Midbrain (tissue), 1 donor: ENCODE results near the gene GABARAP.

ENCODE experiments used
- DNase-seq: peaks from one replicate; lab custom pipeline; 2025; lab: John Stamatoyannopoulos, UW

The GABARAP gene

GRCh38 chr17:7239091-7240027, 2.9 kb downstream of the GABARAP start, which contains the start of gene PHF23:
PHF23 (minus strand) TSS chr17:7239457; CDS start chr17:7239279, 178 bp downstream.
- peak; percentile 100 for DNase-seq

GRCh38 chr17:7238420-7239090, 3.7 kb downstream of the GABARAP start:
- DNase-seq = no peak

DNA sequence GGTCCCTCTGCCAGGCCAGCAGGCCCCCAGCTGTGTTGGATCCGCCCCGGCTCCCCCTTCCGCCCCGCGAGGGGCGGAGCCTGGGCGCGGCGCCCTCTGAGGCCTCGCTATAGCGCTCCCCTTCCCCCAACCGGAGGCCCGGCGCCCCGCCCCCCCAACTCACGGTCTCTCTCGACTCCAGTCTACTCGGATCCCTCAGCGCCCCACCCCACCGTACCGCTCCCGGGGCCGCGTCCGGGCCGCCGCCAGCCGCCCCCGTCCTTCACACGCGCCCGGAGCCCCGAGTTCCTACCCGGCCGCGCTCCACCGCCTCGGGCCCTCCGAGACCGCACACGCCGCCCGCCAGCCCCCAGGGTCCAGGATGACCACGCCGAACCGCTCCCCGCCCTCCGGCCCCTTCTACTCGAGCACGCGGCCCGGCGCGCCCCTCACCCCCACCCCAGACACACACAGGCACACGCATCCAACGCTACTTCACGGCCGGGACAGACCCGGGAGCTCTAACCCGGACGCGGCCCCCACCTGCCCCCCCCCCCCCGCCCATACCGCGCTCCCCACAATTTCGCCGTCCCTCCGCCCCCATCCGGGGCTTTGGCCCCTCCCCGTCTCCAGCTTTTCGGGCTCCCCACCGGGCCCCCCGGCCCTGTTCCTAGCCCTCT, 4.4 kb downstream of the GABARAP start:
- peak; percentile 75 for DNase-seq

DNA sequence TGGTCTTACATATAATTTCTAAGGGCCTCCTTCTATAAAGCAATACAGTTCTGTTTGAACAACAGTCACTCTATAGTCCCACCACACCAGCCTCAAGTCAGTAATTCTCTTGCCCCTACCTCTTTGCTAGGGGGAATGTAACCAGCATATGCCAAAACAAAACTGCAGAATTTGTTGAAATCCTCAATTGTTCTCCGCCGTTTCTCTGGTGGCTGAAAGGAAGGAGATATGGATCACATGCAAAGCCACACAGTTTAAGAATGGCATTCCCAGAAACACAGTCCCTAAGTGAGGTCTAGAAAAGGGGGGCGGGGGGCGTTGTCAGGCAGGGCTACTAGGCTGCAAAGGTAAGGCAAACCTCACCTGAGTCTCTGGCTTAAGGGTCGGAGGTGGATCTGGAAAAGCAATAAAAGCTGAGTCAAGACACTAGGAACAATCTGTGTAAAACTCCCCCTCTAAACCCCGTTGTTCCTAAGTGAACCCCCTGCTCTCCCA, 4.9 kb downstream of the GABARAP start:
- no peak for DNase-seq

DNA sequence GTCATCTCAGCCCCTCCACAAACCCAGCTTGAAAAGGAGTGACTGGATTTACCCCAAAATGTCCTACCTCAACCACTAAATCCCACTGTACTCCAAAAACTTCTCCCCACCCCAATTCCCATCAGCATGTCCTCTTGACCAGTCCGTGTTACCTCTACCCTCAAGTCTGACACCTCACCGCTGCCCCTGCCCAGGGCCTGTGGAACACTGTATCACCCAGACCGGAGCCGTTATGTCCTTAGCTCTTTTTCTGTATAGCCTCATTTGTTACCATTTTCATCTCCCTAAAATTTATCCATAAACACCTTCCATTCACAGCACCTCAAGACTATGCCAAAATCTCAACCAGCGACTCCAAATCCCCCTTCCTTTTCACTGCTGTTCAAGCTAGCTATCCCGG, 5.4 kb downstream of the GABARAP start:
- no peak for DNase-seq

- DNase-seq = no peak
Observed at GRCh38 chr17:7235693-7236665, 6.3 kb downstream of the GABARAP start.

DNA sequence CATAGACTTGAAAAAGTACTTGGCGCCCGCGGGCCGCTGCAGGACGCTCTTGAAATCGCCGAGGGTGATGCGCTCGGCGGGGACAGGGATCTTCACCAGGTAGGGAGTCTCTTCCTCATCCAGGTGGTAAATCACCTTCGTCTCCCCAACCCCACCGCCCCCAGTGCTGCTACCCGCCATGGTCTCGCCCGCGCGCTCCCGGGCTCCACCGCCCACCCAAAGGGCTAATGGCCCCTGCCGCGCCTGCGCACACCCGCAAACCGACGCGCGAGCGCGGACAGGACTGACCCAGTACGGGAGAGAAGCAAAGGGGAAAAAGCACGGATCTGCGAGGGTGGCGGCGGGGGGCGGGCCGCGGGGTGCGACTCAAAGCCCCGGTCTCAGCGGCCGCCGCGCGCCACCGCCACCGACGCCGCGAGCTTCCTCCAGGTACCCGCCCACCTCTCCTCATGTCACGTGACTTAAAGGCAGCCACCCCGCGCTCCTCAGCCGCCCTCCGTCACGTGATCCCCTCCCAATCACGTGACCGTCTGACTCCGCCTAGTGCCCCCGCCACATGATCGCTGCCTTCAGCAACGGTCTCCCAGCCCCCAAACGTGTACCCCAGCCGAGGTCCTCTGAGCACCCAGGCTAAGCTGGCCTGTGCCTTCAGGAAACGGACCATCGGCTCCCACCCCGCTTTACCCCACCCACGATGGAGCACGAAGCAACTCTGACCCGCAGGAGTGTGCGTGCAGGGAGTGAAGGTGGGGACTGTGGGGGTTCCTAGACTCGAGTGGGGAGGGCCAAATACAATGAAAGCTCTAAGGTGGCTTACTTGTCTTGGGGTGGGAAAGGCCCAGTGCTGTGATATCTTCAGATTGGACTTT, 7.9 kb downstream of the GABARAP start, which contains the start of gene DVL2:
TSS of gene DVL2 (minus strand) at position 435 of the 869 bp plus-strand sequence. CDS start at position 180, 255 bp downstream.
- DNase-seq = peak; percentile 96

- DNase-seq = no peak
Observed at GRCh38 chr17:7233701-7234082, 8.6 kb downstream of the GABARAP start.

DNA sequence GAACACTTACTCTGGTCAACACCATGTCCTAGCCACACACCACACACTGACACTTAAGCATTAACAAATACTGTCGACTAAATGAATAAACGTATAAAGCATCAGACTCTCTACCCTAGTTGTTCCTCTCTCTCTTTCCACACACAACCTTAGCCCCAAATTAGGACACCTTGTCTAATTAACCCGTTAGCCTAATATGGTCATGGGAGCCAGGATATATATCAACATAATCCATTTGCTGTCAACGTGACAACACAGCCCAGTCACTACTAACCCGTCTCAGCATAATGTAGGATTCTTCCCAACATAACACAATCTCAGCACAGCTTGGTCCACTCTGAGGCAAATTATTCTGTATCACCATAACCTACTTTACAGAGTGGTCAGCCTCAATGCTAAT, 10.1 kb downstream of the GABARAP start:
- DNase-seq = no peak

- no peak for DNase-seq
Observed at GRCh38 chr17:7229504-7229903, 12.7 kb downstream of the GABARAP start.

- no peak for DNase-seq
Observed at GRCh38 chr17:7228920-7229319, 13.3 kb downstream of the GABARAP start.

DNA sequence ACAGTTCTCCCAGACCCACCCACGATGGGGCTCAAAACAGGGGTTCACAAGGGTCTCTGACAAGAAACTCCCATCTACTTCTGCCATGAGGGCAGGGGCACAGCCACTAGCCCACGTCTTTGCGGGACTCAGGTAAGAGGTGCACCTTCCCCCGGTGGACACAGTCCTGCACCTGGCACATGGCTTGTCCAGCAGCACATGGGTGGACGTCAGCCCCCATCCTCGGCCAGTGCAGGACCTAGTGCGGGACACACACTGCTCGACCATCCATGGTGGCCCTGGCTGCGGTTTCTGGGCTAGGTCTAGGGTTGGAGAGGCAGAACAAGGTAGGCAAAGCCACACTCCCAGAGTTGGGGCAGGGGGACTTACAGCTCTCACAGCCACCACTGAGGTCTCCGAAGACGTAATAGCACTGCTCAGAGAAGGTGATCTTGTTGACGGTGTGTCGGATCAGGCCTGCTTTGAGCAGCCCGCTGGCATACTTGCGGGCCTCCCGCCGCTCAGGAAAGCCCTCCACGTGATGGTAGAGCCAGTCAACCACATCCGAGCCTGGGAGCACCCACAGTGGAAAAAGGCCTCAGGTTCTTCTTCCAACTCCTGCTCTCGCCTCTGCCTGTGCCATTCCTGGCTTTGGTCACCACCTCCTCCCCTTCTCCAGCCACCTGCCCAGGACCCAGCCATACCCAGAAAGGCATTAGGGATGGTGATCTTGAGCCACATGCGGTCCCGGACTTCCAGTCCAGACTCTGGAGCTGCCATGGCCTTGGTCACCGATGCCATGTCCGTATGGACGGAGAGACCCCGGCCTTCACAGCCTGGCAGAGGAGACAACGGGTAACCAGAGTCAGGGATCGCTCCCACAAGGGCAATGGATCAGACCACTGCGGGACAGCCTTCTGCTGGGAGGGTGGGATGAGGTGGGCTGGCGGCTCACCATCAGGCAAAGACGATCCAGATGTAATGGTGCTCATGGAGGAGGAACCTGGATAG, 15.2 kb downstream of the GABARAP start:
- no peak for DNase-seq

GRCh38 chr17:7225711-7226331, 16.4 kb downstream of the GABARAP start:
- no peak for DNase-seq

DNA sequence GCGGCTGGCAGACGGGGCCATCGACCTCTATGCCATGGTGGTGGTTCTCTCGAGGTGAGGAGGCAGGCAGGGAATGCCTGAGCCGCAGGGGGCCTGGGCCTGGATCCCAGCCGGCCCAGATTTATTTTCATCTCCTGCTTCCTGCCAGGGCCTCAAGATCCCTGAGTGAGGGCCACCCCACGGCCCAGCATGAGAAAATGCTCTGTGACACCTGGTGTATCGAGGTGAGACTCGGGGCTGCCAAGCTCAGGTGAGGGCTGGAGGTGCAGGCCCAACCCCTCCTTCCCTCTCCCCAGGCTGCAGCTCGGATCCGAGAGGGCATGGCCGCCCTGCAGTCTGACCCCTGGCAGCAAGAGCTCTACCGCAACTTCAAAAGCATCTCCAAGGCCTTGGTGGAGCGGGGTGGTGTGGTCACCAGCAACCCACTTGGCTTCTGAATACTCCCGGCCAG, 17.6 kb downstream of the GABARAP start:
- DNase-seq = no peak

DNA sequence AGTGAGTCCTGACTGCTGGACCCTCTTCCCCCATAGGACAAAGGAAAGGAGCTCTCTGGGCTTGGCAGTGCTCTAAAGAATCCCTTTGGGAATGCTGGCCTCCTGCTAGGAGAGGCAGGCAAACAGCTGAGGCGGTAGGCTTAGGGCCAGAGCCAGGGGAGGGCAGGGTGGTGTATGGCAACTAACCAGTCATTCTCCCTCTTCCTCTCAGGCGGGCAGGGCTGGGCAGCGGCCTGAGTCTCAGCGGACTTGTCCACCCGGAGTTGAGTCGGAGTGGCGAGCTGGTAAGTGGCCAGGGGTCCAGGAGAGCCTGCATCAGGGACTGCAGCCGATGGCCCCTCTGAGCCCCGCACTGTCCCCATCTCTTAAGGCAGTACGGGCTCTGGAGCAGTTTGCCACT, 18.1 kb downstream of the GABARAP start:
- DNase-seq = no peak

DNA sequence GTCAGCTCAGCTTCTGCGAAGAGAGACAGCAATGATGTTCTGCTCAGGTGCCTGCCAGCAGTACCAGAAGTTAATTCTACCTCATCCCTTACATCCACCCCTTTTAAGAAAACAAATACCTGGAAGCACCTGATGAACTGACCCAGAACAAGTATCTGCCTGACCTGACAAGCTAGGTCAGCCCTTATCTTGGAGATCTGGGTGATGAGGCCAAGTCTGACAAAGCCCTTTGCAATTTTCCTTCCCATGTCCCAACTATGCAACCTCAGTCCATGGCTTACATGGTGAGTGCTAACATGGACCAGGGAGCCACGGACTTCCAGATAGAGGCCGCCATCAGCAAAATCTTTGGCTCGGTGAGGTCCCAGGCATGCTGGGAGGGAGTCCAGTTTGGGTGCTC, 18.9 kb downstream of the GABARAP start:
- DNase-seq = no peak

DNA sequence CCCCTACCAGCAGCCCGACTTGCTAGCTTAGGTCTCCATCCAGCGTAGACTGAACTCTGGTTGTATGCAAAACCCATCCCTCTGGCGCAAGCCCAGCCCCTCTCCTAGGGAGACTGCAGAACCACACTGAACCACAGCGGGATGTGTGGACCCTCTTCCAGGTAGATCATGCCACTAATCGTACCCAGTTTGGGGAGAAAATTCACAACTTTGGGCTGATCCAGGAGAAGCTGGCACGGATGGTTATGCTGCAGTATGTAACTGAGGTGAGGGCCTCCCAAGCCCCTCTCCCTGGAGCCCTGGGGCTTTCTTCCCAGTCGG, 19.3 kb downstream of the GABARAP start:
- DNase-seq = no peak
